PC-9 (cell line): ENCODE data around the gene MYOC. TPM values are rescaled to one million over a fixed set of nuclear protein-coding genes. Genes with fewer than 3 reads are reported as not detected.

Experiments
- BruUV-seq: library from RNA; stranded (reverse); fragments of 400-500 nt; replicated peaks from 2 replicates; lab custom pipeline; 2021; lab: Mats Ljungman, UMichigan
- CTCF ChIA-PET: fragments of 300-600 bp; sonication (Branson Sonifier 250); formaldehyde crosslinking; loops from one replicate; lab custom pipeline; 2022; ENCODE audit warnings: antibody characterized with exemption; lab: Charles Lee
- POLR2A ChIA-PET: fragments of 300-600 bp; sonication (Branson Sonifier 250); formaldehyde crosslinking; loops from one replicate; lab custom pipeline; 2022; ENCODE audit warnings: antibody characterized with exemption; ENCODE audit not compliant: unreplicated experiment; lab: Charles Lee
- DNase-seq, 2 experiments: peaks; one replicate each; pipeline versions ENCODE4 v3.0.0 to v3.0.0-alpha.2; 2015 to 2022; ENCODE audit warnings: mixed read lengths in 1 of 2
- H2AFZ ChIP-seq: fragments of 200-600 bp; sonication (generic); 2 replicates; pipeline ENCODE4 v1.8.1; 2017; ENCODE audit warnings: antibody characterized with exemption
- H3F3A ChIP-seq: fragments of 200-600 bp; sonication (generic); 2 replicates; pipeline ENCODE4 v1.8.1; 2017; ENCODE audit warnings: antibody characterized with exemption, mild to moderate bottlenecking, low read depth; ENCODE audit not compliant: insufficient read depth
- H3K27ac ChIP-seq: fragments of 200-600 bp; sonication (generic); 2 replicates; pipeline ENCODE4 v1.6.1; 2016; ENCODE audit warnings: mixed run types
- H3K27me3 ChIP-seq: fragments of 200-600 bp; sonication (generic); 2 replicates; pipeline ENCODE4 v1.6.1; 2016; ENCODE audit warnings: low read depth, mixed run types; ENCODE audit not compliant: insufficient read depth
- H3K36me3 ChIP-seq: fragments of 200-600 bp; sonication (generic); 2 replicates; pipeline ENCODE4 v1.6.1; 2016; ENCODE audit warnings: low read depth, mixed run types
- H3K4me1 ChIP-seq: fragments of 200-600 bp; sonication (generic); replicated peaks from 2 replicates; pipeline ENCODE4 v1.6.1; 2016; ENCODE audit warnings: mixed run types; ENCODE audit not compliant: insufficient read depth
- H3K4me2 ChIP-seq: fragments of 200-600 bp; sonication (generic); 2 replicates; pipeline ENCODE4 v1.6.1; 2017; ENCODE audit warnings: mixed run types
- H3K4me3 ChIP-seq: fragments of 200-600 bp; sonication (generic); 2 replicates; pipeline ENCODE4 v1.6.1; 2016; ENCODE audit warnings: mixed run types
- H3K79me2 ChIP-seq: fragments of 200-600 bp; sonication (generic); 2 replicates; pipeline ENCODE4 v1.6.1; 2017; ENCODE audit warnings: low read depth, mixed run types
- H3K9me2 ChIP-seq: fragments of 200-600 bp; sonication (generic); 2 replicates; pipeline ENCODE4 v1.8.1; 2017; ENCODE audit warnings: mild to moderate bottlenecking; ENCODE audit not compliant: insufficient read depth
- H3K9me3 ChIP-seq: fragments of 200-600 bp; sonication (generic); 2 replicates; pipeline ENCODE4 v1.8.1; 2016; ENCODE audit warnings: low read depth; ENCODE audit not compliant: insufficient read depth
- H4K20me1 ChIP-seq: fragments of 200-600 bp; sonication (generic); 2 replicates; pipeline ENCODE4 v1.8.1; 2017; ENCODE audit not compliant: insufficient read depth
- CTCF ChIP-seq: fragments of 200-600 bp; sonication (generic); conservative IDR thresholded peaks from 2 replicates; pipeline ENCODE4 v1.6.1; 2017; ENCODE audit warnings: mixed run types, antibody characterized with exemption, mild to moderate bottlenecking, moderate library complexity
- EZH2 ChIP-seq: fragments of 200-600 bp; sonication (generic); IDR thresholded peaks from 2 replicates; pipeline ENCODE4 v1.8.0; 2017; ENCODE audit warnings: antibody characterized with exemption, low read depth
- intact Hi-C: fragments of 100-400 bp; cut with micrococcal nuclease; formaldehyde crosslinking; loops from one replicate; pipeline ENCODE4 v1.10.0; 2022; ENCODE audit not compliant: unreplicated experiment
- total RNA-seq: library from RNA; stranded (reverse); gene quantifications from 2 replicates; pipeline ENCODE4 v1.2.3, GENCODE V29; 2021

MYOC gene
- total RNA-seq, 1 experiment from 2014 or later: not detected

- H3K4me3 ChIP-seq: no peak overlapping the region
- no peaks in the 10 kb centered on the region for H3K9me2 ChIP-seq
- no TSS peak for BruUV-seq
- H3K4me2 ChIP-seq: no peak overlapping the region
- intact Hi-C loops: no loop called here
- no peak for DNase-seq
- H3K79me2 ChIP-seq: no peaks in the 10 kb centered on the region
- H3F3A ChIP-seq: no peaks in the 10 kb centered on the region
- no peaks in the 10 kb centered on the region for H3K4me1 ChIP-seq
- no peaks in the 10 kb centered on the region for H3K36me3 ChIP-seq
- H3K27ac ChIP-seq: no peak overlapping the region
- POLR2A ChIA-PET: no interaction called here
- H3K9me3 ChIP-seq: no peaks in the 10 kb centered on the region
- CTCF ChIA-PET: no interaction called here
- no peaks in the 10 kb centered on the region for H3K27me3 ChIP-seq
- TF ChIP-seq CTCF (no peak), EZH2 (no peak)
- no peak overlapping the region for H2AFZ ChIP-seq
- no peaks in the 10 kb centered on the region for H4K20me1 ChIP-seq
These were observed 31.4 kb upstream of the MYOC start for GRCh38 chr1:171683870-171684269.

GRCh38 chr1:171680339-171680738 lies 27.9 kb upstream of the MYOC start:
- no peaks in the 10 kb centered on the region for H3K9me3 ChIP-seq
- no peaks in the 10 kb centered on the region for H3K9me2 ChIP-seq
- no peak overlapping the region for H3K4me3 ChIP-seq
- H3K4me1 ChIP-seq: no peaks in the 10 kb centered on the region
- ChIA-PET CTCF (no interaction called here), POLR2A (no interaction called here)
- no peaks in the 10 kb centered on the region for H3K79me2 ChIP-seq
- no peaks in the 10 kb centered on the region for H4K20me1 ChIP-seq
- H3K4me2 ChIP-seq: no peak overlapping the region
- intact Hi-C loops: no loop called here
- no peak overlapping the region for H2AFZ ChIP-seq
- no peak overlapping the region for H3K27ac ChIP-seq
- H3F3A ChIP-seq: no peaks in the 10 kb centered on the region
- DNase-seq: no peak
- BruUV-seq: no TSS peak
- TF ChIP-seq CTCF: no peak
- no peak for TF ChIP-seq EZH2
- H3K36me3 ChIP-seq: no peaks in the 10 kb centered on the region
- H3K27me3 ChIP-seq: no peaks in the 10 kb centered on the region

- Histone ChIP-seq H3K4me2 (no peak overlapping the region), H3K9me2 (no peaks in the 10 kb centered on the region), H4K20me1 (no peaks in the 10 kb centered on the region), H3F3A (no peaks in the 10 kb centered on the region), H3K4me1 (no peaks in the 10 kb centered on the region), H3K9me3 (no peaks in the 10 kb centered on the region), H3K79me2 (no peaks in the 10 kb centered on the region), H3K4me3 (no peak overlapping the region), H2AFZ (no peak overlapping the region), H3K27me3 (no peaks in the 10 kb centered on the region), H3K36me3 (no peaks in the 10 kb centered on the region), H3K27ac (no peak overlapping the region)
- no TSS peak for BruUV-seq
- ChIA-PET POLR2A (no interaction called here), CTCF (no interaction called here)
- intact Hi-C loops: no loop called here
- no peak for TF ChIP-seq CTCF
- no peak for TF ChIP-seq EZH2
- DNase-seq: no peak
These were observed 24.3 kb upstream of the MYOC start for GRCh38 chr1:171676823-171677222.
